Measurements from ENCODE around the gene TRAPPC10.

The TRAPPC10 gene

GRCh38 chr21:43983860-43984420 is 28.2 kb upstream of the TRAPPC10 start:
- no peak for DNase-seq

GRCh38 chr21:43984905-43985689 is 27.0 kb upstream of the TRAPPC10 start:
- DNase-seq: no peak

- no peak for DNase-seq
Observed at GRCh38 chr21:43985690-43986251, 26.3 kb upstream of the TRAPPC10 start.

- no peak for DNase-seq
Observed at GRCh38 chr21:43986544-43987451, 25.3 kb upstream of the TRAPPC10 start.

GRCh38 chr21:43987509-43987908 is 24.6 kb upstream of the TRAPPC10 start:
- DNase-seq: no peak

- no peak for DNase-seq
Observed at GRCh38 chr21:43988016-43988415, 24.1 kb upstream of the TRAPPC10 start.

GRCh38 chr21:43988506-43989230 is 23.4 kb upstream of the TRAPPC10 start:
- no peak for DNase-seq

GRCh38 chr21:43989401-43989800 is 22.7 kb upstream of the TRAPPC10 start:
- no peak for DNase-seq

GRCh38 chr21:43991447-43991991 is 20.6 kb upstream of the TRAPPC10 start:
- no peak for DNase-seq

- no peak for DNase-seq
Observed at GRCh38 chr21:43992121-43992520, 20.0 kb upstream of the TRAPPC10 start.

- DNase-seq: no peak
Observed at GRCh38 chr21:43993420-43993934, 18.6 kb upstream of the TRAPPC10 start.

- DNase-seq: no peak
Observed at GRCh38 chr21:43994085-43994484, 18.0 kb upstream of the TRAPPC10 start.

GRCh38 chr21:43994646-43995045 is 17.5 kb upstream of the TRAPPC10 start:
- DNase-seq: no peak

GRCh38 chr21:43995521-43996105 is 16.5 kb upstream of the TRAPPC10 start:
- no peak for DNase-seq

- DNase-seq: no peak
Observed at GRCh38 chr21:43997766-43998742, 14.1 kb upstream of the TRAPPC10 start.

- DNase-seq: no peak
Observed at GRCh38 chr21:44000360-44000759, 11.7 kb upstream of the TRAPPC10 start.

GRCh38 chr21:44002511-44002910 is 9.6 kb upstream of the TRAPPC10 start:
- no peak for DNase-seq

GRCh38 chr21:44003307-44003966 is 8.7 kb upstream of the TRAPPC10 start:
- no peak for DNase-seq

- DNase-seq: no peak
Observed at GRCh38 chr21:44005071-44005470, 7.0 kb upstream of the TRAPPC10 start.

GRCh38 chr21:44005593-44005992 is 6.5 kb upstream of the TRAPPC10 start:
- no peak for DNase-seq
